Measurements from ENCODE around the gene STAB2.

DNA sequence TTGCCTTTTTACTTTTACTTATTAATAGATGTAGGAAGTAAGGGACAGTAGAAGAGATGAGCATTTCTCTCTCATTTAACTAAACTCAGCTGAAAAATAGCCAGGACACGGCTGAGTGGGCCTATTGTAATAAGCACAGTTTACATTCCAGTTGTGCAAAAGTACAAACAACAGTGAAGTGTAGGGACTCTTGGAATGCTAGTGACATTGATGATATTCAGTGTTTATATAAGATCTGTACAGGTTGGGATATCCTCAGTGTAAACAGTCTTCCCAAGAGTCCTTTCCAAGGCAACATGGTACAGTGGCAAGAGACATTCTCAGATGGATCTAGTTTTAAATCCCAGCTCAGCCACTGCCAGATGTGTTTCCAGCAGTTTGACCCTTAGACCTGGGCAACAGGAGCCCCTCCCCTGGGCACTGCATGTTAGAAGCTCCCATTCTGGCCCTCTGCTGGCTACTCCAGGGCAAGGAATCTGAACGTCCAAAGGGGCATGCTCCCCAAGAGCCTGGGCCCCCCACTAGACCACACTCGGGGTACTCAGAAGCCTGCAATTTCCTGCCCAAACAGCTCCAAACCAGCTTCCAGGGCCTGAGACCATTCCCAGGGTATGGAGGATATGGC, 55.3 kb downstream of the STAB2 start:
- TF ChIP-seq TAF1 (IDR thresholded peaks at IDR 0.05; ENCODE audit: borderline replicate concordance, insufficient read depth, low read length): no peak
- TF ChIP-seq, protein P1, sequence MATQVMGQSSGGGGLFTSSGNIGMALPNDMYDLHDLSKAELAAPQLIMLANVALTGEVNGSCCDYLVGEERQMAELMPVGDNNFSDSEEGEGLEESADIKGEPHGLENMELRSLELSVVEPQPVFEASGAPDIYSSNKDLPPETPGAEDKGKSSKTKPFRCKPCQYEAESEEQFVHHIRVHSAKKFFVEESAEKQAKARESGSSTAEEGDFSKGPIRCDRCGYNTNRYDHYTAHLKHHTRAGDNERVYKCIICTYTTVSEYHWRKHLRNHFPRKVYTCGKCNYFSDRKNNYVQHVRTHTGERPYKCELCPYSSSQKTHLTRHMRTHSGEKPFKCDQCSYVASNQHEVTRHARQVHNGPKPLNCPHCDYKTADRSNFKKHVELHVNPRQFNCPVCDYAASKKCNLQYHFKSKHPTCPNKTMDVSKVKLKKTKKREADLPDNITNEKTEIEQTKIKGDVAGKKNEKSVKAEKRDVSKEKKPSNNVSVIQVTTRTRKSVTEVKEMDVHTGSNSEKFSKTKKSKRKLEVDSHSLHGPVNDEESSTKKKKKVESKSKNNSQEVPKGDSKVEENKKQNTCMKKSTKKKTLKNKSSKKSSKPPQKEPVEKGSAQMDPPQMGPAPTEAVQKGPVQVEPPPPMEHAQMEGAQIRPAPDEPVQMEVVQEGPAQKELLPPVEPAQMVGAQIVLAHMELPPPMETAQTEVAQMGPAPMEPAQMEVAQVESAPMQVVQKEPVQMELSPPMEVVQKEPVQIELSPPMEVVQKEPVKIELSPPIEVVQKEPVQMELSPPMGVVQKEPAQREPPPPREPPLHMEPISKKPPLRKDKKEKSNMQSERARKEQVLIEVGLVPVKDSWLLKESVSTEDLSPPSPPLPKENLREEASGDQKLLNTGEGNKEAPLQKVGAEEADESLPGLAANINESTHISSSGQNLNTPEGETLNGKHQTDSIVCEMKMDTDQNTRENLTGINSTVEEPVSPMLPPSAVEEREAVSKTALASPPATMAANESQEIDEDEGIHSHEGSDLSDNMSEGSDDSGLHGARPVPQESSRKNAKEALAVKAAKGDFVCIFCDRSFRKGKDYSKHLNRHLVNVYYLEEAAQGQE (IDR thresholded peaks at IDR 0.05; ENCODE audit: insufficient read depth in 1 of 2, low read depth in 2 of 2, low read length in 2 of 2): no peak
- TF ChIP-seq POLR2AphosphoS5 (IDR thresholded peaks at IDR 0.05; ENCODE audit: low read depth, low read length): no peak
- TF ChIP-seq FOXP2 (optimal IDR thresholded peaks at IDR 0.05; ENCODE audit: borderline replicate concordance, extremely low read depth, extremely low read length, insufficient read depth): no peak
- no peak for TF ChIP-seq SIN3A (IDR thresholded peaks at IDR 0.05; ENCODE audit: borderline replicate concordance, insufficient read depth, low read length)
